ENCODE results near the gene MRPL47.

- TF ChIP-seq CTCF (IDR thresholded peaks at IDR 0.05; ENCODE audit: insufficient read depth, low read length) (no peak), REST (IDR thresholded peaks at IDR 0.05; ENCODE audit: insufficient replicate concordance, low read depth) (no peak), POLR2AphosphoS5 (IDR thresholded peaks at IDR 0.05; ENCODE audit: low read depth) (no peak)
These were observed 1.1 kb downstream of the MRPL47 start for GRCh38 chr3:179603321-179603720.

Measured in HL-60 (cell line).